ENCODE results near the gene WIF1.

Gene WIF1

DNA sequence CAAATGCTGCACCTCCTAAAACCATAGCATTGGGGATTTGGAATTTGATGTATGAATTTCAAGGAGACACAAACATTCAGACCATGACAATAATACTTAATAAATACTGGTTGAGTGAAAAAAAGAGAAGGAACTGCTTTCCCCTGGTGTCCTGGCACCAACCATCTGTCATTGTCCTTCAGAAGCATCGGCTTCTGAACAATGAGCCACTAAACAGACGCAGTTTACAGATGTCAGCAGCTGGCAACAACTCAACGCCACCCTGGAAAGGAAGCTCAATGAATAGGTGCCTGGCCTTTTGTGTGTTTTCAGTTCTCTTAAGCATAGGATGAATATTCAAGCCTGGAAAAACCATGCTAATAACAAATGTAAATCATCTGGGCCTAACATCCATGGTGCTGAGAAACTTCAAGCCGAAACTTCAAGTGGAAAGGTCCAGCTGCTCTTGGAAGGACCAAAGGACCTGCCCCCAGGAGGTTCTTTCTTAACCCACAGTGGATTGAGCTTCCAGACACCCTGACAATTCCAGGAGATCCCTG is 101.3 kb downstream of the WIF1 start:
- no peak for DNase-seq

DNA sequence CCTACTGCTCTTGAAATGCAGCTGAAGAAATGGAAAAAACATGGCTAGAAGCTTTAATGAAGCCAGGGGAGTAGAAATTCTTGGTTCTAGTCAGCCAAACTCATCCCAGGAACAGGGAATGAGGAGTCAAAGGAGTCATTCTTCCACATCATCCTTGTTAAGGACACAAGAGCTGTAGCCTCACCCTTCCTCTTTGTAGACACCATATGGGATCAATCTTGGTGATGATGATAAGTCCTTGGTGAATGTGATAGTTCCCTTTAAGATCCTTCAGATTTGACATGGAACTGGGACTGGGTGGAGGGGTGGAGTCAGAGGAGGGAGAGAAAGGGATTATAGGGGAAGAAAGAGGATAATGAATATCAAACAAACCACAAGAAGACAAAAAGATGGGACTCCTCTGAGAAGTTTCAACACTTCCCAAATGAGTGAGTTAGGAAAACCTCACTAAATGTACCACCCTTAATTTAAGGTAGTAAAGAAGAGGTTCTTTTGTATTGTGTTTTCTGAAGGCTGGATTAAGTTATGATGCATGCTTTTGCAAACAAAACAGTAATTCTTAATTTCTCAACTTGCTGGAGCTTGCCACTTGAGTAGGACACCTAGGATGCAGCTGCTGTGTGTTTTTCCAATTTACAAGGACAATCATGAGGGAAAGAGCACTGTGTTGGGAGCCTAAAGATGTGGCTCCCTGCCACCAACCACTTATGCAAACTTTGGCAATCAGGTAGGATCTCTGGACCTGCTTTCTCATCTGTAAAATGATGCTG is 104.0 kb downstream of the WIF1 start:
- no peak for DNase-seq

DNA sequence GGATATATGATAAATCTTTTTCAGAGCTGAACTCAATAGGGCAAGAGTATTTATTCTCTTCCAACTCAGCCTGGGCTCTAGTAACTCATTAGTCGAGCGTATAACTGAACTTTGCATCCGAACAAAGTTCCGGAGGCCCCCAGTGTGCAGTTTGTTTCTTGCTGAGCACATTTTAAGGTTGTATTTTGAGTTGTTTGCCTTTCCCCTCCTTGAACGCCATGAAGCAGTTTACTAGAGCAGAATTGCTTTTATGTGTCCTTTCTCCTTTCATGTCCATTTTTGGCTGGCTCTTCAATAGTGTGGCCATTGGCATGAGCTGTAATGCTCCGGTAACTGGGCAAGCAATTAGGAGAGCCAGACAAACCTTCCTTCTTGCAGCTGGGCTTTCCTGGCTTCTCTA is 105.3 kb downstream of the WIF1 start:
- DNase-seq: no peak

DNA sequence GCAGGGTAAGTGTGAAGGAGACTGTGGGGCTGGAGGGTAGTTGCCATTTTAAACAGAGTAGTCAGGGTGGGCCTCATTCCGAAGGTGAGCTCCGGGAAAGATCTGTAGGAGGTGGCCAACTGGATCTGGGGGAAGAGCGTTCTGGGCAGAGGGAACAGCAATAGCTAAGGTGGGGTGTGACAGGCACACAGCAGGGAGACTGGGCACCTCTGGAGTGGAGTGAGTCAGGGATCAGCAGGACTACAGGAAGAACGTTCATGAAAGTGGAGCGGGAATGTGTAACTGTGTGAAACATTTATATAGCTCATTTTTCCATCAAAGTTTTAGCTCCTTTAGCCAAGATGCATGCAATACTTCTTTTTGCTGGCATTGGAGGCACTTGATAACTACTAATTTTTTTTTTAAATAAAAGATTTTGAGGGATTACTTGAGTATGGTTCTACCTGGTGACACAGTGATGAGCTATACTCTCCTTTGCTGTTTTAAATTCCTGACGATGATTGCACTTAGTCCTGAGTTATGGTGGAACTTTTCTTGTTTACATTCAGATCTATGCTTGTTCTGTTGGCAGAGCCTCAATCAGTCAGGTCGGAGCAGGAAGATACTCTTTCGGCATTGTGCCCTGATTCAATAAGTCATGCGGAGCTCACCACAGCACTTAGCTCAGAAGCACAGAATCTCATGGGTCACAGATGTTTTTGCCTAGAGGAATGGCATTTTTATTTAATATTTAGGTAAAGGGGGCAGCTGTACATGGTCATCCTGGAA is 106.4 kb downstream of the WIF1 start:
- no peak for DNase-seq

DNA sequence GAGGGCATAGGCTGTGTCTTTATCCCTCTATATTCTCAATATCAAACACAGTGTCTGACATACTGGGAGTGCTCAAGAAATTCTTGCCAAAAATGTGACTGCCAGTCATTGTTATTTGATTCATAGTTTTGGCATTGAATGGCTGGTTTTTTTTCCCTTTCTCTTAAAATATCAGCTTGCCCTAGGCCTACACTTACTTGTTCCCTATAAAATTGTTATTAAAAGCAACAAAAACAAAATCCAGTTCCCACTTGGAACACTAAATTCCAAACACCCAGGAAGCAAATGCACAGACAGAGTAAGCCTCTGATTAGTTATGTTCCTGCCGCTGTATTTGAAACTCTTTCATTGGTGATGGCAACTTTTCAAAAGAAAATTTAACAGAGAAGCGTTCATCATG is 110.7 kb downstream of the WIF1 start:
- no peak for DNase-seq

DNA sequence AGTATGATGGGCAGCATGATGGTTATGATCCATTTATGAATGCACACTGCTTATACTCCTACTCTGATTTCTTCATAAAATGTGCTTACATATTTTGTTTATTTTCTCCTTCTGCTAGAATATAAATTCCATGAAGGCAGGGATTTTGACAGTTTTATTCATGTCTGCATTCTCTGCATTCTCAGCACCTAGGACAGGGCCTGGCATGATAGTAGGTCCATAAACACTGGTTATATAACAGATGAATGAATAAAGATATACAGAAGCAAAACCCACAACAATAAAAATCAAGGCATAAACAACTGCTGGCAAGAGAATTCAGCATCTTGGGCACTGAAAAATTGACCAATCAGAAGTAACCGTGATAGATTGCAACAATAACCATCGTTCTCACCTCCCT is 115.4 kb downstream of the WIF1 start:
- DNase-seq: no peak

DNA sequence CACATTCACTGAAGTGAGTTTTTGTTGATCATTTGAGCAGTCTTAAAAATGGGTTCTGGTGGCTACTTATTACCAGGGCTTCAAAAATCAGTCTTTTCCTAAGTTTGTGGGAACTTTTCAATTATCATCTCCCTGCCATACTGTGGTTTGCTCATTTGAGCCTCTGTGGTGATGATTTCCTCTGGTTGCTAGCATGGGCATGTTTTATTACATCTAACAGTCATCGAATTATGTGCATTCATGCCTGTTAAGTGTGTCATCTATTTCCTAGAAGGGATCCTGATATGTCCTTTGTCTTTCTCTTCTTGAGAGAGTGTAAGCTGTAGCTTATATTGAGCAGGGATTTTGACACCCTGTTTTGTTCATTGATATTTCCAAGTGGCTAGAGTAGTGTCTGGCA is 116.8 kb downstream of the WIF1 start:
- DNase-seq: no peak

Data from NCI-H524 treated with DMSO at 0.1 percent for 48 hours (cell line).